Ascending aorta (tissue), 2 donors: Measurements from ENCODE around the gene SLK. TPM values are rescaled to one million over a fixed set of nuclear protein-coding genes. Genes with fewer than 3 reads are reported as not detected.

ENCODE experiments used
- DNase-seq, 2 donors: peaks; one replicate each; pipeline ENCODE4 v3.0.0-alpha.2; 2019; ENCODE audit warnings: low spot score in 2 of 2
- H3K27ac ChIP-seq, 2 donors: fragments of 200-600 bp; sonication (generic); one replicate each; pipeline ENCODE4 v1.5.1; 2016 to 2017; ENCODE audit warnings: mild to moderate bottlenecking in 1 of 2
- H3K27me3 ChIP-seq: fragments of 200-600 bp; sonication (generic); one replicate; pipeline ENCODE4 v1.5.1; 2017
- H3K36me3 ChIP-seq, 2 donors: fragments of 200-600 bp; sonication (generic); one replicate each; pipeline ENCODE4 v1.5.1; 2016
- H3K4me1 ChIP-seq, 2 donors: fragments of 200-600 bp; sonication (generic); one replicate each; pipeline ENCODE4 v1.5.1; 2016 to 2017; ENCODE audit warnings: mild to moderate bottlenecking in 1 of 2
- H3K4me3 ChIP-seq, 2 donors: fragments of 200-600 bp; sonication (generic); one replicate each; pipeline ENCODE4 v1.5.1; 2016 to 2017; ENCODE audit warnings: mild to moderate bottlenecking in 1 of 2
- H3K9me3 ChIP-seq, 2 donors: fragments of 200-600 bp; sonication (generic); one replicate each; pipeline ENCODE4 v1.5.1; 2016
- intact Hi-C: fragments of 100-400 bp; cut with DNase I; formaldehyde crosslinking; loops from one replicate; pipeline ENCODE4 v1.15.1; 2023
- total RNA-seq: library from RNA; depleted of rRNA; stranded (reverse); fragments of >200 nt; gene quantifications from one replicate; pipeline ENCODE4 v1.1.0, GENCODE V29; 2016
- TF ChIP-seq, protein P1 (sequence below), 3 experiments: fragments of 200-600 bp in 2 of 3; fragments of 450-650 bp in 1 of 3; sonication (generic) in 2 of 3; IDR thresholded peaks; one replicate each; pipeline ENCODE4 v1.5.1; 2016 to 2019; ENCODE audit warnings: antibody characterized with exemption in 3 of 3, mild to moderate bottlenecking in 1 of 3, moderate library complexity in 1 of 3

The SLK gene
- total RNA-seq, 1 donor from 2014 or later: 26.1 TPM

- DNase-seq: peak in 1 of 2 donors; percentile 54
- H3K27me3 ChIP-seq: no peaks in the 10 kb centered on the region
- H3K4me3 ChIP-seq: no peak overlapping the region
- intact Hi-C loops: no loop called here
- no peaks in the 10 kb centered on the region for H3K4me1 ChIP-seq
- no peaks in the 10 kb centered on the region for H3K36me3 ChIP-seq
- H3K9me3 ChIP-seq: no peaks in the 10 kb centered on the region
- TF ChIP-seq, protein P1, sequence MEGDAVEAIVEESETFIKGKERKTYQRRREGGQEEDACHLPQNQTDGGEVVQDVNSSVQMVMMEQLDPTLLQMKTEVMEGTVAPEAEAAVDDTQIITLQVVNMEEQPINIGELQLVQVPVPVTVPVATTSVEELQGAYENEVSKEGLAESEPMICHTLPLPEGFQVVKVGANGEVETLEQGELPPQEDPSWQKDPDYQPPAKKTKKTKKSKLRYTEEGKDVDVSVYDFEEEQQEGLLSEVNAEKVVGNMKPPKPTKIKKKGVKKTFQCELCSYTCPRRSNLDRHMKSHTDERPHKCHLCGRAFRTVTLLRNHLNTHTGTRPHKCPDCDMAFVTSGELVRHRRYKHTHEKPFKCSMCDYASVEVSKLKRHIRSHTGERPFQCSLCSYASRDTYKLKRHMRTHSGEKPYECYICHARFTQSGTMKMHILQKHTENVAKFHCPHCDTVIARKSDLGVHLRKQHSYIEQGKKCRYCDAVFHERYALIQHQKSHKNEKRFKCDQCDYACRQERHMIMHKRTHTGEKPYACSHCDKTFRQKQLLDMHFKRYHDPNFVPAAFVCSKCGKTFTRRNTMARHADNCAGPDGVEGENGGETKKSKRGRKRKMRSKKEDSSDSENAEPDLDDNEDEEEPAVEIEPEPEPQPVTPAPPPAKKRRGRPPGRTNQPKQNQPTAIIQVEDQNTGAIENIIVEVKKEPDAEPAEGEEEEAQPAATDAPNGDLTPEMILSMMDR (IDR thresholded peaks at IDR 0.05): no peak
- no peak overlapping the region for H3K27ac ChIP-seq
These were observed 75.1 kb downstream of the SLK start for GRCh38 chr10:104041891-104042535.

DNA sequence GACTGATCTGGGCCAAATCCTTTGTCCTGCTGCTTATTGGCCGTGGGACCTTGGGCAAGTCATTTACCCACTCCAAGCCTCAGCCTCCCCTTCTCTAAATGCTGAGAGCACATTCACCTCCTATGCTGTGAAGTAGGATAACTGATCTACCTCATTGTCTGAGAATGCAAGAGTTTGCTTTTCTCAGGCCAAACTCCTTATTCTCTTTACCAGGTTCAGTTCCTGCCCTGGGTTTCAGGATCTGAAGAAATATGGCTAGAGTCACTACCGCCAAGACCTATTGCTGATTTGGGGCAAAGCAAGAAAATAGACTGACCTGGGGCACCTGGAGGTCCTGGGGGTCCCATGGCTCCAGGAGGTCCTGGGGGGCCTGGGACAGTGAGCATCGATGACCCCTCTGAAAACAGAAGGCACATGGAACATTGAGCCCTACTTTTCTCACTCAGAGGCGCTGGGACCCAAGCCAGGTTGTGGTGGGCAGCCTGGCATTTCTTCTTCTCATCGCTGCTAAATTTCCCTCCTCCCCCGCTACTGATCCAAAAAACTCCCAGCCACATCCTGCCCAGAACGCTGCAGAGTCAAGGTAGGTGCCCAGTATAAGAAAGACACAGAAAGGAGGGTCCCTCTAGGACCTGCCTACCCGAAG lies 76.4 kb downstream of the SLK start:
- intact Hi-C loops: no loop called here
- H3K9me3 ChIP-seq: no peaks in the 10 kb centered on the region

DNA sequence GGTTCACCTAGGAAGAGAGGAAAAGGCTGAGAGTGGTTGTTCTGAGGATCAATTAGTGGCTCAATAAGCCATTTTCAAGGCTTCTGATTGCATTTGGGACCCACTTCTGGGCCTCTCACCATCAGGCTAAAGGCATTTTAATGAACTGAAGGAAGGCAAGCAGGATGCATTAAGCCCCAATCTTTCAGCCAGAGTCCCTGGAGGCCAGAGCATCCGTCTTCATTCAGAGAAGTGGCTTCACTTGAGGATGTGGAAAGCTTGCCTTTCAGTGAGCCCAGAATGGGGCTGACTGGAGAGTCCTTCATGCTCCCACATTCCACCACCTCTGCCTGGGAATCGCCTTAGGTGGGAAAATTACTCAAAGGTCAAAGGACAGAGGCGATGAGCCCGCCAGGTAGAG lies 76.9 kb downstream of the SLK start:
- H3K4me1 ChIP-seq: no peaks in the 10 kb centered on the region
- no peaks in the 10 kb centered on the region for H3K9me3 ChIP-seq
- DNase-seq: peak in 1 of 2 donors; percentile 28
- no peaks in the 10 kb centered on the region for H3K27me3 ChIP-seq
- H3K27ac ChIP-seq: no peak overlapping the region
- TF ChIP-seq, protein P1 (IDR thresholded peaks at IDR 0.05): no peak
- no peak overlapping the region for H3K4me3 ChIP-seq
- intact Hi-C loops: loop anchor here (2.0 kb wide), 1 partner anchor 79 kb away; the partner anchor contains the start of gene SFR1
- H3K36me3 ChIP-seq: no peaks in the 10 kb centered on the region

More for the DNA sequence above, 76.4 kb downstream of the SLK start:
- peak in 1 of 2 donors; percentile 15 for DNase-seq
- Histone ChIP-seq H3K27ac (no peak overlapping the region), H3K36me3 (no peaks in the 10 kb centered on the region), H3K27me3 (no peaks in the 10 kb centered on the region), H3K4me1 (no peaks in the 10 kb centered on the region), H3K4me3 (no peak overlapping the region)
- TF ChIP-seq, protein P1 (IDR thresholded peaks at IDR 0.05): no peak

DNA sequence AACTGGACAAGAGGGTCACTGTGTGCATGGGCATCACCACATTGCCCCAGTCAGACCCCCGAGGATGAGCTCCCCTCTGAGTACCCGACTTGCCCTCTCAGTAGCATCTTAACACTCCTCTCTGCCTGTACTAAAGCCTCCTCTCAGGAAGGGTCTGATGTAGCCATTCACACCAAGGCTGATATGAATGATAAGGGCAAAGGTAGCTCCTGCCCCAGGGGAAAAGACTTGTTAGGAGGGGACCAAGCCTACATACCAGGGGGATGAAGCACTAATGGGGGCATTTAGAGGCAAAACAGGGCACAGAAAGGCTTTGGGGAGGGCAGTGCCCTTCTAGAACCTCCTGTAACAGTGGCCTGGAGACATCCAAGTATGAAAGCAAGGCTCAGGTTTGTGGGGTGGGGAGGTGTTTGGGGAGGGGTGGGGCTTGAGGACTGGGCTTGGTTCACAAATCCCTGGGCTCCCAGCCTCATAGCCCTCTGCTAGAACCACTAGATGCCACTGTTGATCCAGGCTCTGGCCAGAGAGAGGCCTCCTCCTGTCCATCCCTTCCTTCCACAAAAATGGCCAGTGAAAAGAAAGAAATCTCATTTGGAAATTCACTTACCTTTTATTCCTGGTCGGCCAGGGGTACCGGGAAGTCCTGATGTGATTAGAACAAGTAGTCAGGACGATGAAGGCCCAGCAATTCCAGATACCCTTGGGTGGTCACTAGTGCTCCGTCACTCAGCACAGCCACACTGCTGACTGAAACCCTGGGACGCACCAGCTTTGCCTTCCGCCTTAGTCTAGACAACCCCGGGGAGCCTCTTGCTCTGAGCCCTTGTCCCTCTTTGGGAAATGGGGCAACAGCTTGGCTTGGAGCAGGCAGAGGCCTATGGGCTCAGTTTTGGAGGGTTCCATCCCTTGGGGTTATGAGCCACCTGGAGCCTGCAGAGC lies 78.5 kb downstream of the SLK start:
- Histone ChIP-seq H3K27me3 (no peaks in the 10 kb centered on the region), H3K36me3 (no peaks in the 10 kb centered on the region), H3K4me1 (no peaks in the 10 kb centered on the region), H3K27ac (no peak overlapping the region), H3K4me3 (no peak overlapping the region), H3K9me3 (no peaks in the 10 kb centered on the region)
- TF ChIP-seq, protein P1 (IDR thresholded peaks at IDR 0.05): peak; percentile 38 to 60 (median 42)
- DNase-seq: peak in 1 of 2 donors; percentile 76
- intact Hi-C loops: loop anchor here (1.0 to 2.0 kb wide), 2 partner anchors 77 to 164 kb away; partner anchors contain the start of gene SFR1

- Histone ChIP-seq H3K36me3 (no peaks in the 10 kb centered on the region), H3K9me3 (no peaks in the 10 kb centered on the region), H3K27ac (no peak overlapping the region), H3K27me3 (no peaks in the 10 kb centered on the region), H3K4me1 (no peaks in the 10 kb centered on the region), H3K4me3 (no peak overlapping the region)
- DNase-seq: peak in 1 of 2 donors; percentile 42
- intact Hi-C loops: no loop called here
- TF ChIP-seq, protein P1 (IDR thresholded peaks at IDR 0.05): no peak
These were observed 79.7 kb downstream of the SLK start for GRCh38 chr10:104046651-104047050.
